Vagina (tissue), 2 donors: Measurements from ENCODE around the gene KNDC1. TPM values are rescaled to one million over a fixed set of nuclear protein-coding genes. Genes with fewer than 3 reads are reported as not detected.

Source experiments
- DNase-seq, 2 donors: peaks; one replicate each; pipeline ENCODE4 v3.0.0-alpha.2; 2017; ENCODE audit errors: extremely low spot score in 2 of 2
- H3K27ac ChIP-seq: fragments of 200-600 bp; sonication (generic); one replicate; pipeline ENCODE4 v1.5.1; 2019
- H3K27me3 ChIP-seq: fragments of 200-600 bp; sonication (generic); one replicate; pipeline ENCODE4 v1.5.1; 2019
- H3K36me3 ChIP-seq, 2 donors: fragments of 200-600 bp; sonication (generic); one replicate each; pipeline ENCODE4 v1.5.1; 2017 to 2019
- H3K4me1 ChIP-seq: fragments of 200-600 bp; sonication (generic); one replicate; pipeline ENCODE4 v1.5.1; 2019
- H3K4me3 ChIP-seq, 2 donors: fragments of 200-600 bp; sonication (generic); 1 replicate in 1 of 2; 2 replicates in 1 of 2; pipeline ENCODE4 v1.5.1; 2016 to 2019
- H3K9me3 ChIP-seq: fragments of 200-600 bp; sonication (generic); one replicate; pipeline ENCODE4 v1.5.1; 2019
- POLR2A ChIP-seq, 2 donors: fragments of 450-650 bp; IDR thresholded peaks; one replicate each; pipeline ENCODE4 v1.6.1; 2017; ENCODE audit warnings: antibody characterized with exemption in 2 of 2, mild to moderate bottlenecking in 2 of 2, moderate library complexity in 2 of 2
- POLR2AphosphoS5 ChIP-seq, 2 donors: sonication (generic); formaldehyde crosslinking; IDR thresholded peaks; one replicate each; pipeline ENCODE4 v1.9.0; 2017; ENCODE audit warnings: antibody characterized with exemption in 2 of 2, mild to moderate bottlenecking in 2 of 2, low read depth in 1 of 2; ENCODE audit not compliant: insufficient read depth in 1 of 2
- intact Hi-C: fragments of 100-400 bp; cut with DNase I; formaldehyde crosslinking; loops from one replicate; pipeline ENCODE4 v1.15.1; 2023
- total RNA-seq: library from RNA; depleted of rRNA; stranded (reverse); fragments of >200 nt; gene quantifications from one replicate; pipeline ENCODE4 v1.2.3, GENCODE V29; 2016
- TF ChIP-seq, protein P1 (sequence below), 3 experiments: fragments of 450-650 bp in 2 of 3; fragments of 200-600 bp in 1 of 3; sonication (generic) in 1 of 3; IDR thresholded peaks; one replicate each; pipeline ENCODE4 v1.5.1; 2017 to 2019; ENCODE audit warnings: antibody characterized with exemption in 3 of 3, mild to moderate bottlenecking in 2 of 3, moderate library complexity in 2 of 3

The KNDC1 gene
- total RNA-seq, 1 donor from 2014 or later = 3.4 TPM

DNA sequence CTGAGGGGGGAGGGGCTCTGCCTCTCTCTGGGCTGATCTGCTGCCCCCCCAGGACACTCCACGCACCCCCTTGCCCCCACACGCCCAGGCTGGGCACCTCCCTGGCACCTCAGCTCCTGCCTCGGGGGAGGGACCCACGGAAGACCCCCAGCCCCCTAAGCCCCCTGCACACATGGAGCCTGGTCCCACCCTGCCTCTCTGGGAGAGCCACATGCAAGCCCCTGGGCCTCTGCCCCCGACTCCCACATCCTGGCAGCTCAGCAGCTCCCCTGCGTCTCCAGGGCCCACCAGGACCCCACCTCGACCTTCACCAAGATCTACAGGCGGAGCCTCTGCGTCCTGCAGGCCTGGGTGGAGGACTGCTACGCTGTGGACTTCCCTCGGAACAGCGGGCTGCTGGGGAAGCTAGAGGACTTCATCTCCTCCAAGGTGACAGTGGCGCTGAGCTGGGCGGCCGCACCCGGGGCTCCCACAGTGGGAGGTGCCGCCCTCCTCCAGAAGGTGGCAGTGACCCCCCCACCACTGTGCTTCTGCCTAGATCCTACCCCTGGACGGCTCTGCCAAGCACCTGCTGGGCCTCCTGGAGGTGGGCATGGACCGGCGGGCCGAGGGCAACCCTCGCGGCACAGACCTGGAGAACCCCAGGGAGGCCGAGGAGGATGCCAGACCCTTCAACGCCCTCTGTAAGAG, 51.3 kb downstream of the KNDC1 start:
- H3K27me3 ChIP-seq = no peaks in the 10 kb centered on the region
- no peak overlapping the region for H3K27ac ChIP-seq
- H3K9me3 ChIP-seq = no peaks in the 10 kb centered on the region
- TF ChIP-seq, protein P1, sequence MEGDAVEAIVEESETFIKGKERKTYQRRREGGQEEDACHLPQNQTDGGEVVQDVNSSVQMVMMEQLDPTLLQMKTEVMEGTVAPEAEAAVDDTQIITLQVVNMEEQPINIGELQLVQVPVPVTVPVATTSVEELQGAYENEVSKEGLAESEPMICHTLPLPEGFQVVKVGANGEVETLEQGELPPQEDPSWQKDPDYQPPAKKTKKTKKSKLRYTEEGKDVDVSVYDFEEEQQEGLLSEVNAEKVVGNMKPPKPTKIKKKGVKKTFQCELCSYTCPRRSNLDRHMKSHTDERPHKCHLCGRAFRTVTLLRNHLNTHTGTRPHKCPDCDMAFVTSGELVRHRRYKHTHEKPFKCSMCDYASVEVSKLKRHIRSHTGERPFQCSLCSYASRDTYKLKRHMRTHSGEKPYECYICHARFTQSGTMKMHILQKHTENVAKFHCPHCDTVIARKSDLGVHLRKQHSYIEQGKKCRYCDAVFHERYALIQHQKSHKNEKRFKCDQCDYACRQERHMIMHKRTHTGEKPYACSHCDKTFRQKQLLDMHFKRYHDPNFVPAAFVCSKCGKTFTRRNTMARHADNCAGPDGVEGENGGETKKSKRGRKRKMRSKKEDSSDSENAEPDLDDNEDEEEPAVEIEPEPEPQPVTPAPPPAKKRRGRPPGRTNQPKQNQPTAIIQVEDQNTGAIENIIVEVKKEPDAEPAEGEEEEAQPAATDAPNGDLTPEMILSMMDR (IDR thresholded peaks at IDR 0.05) = no peak
- TF ChIP-seq POLR2A (IDR thresholded peaks at IDR 0.05) = no peak
- TF ChIP-seq POLR2AphosphoS5 (IDR thresholded peaks at IDR 0.05; ENCODE audit: insufficient read depth in 1 of 2, low read depth in 1 of 2) = no peak
- intact Hi-C loops = no loop called here
- no peaks in the 10 kb centered on the region for H3K4me1 ChIP-seq
- no peak for DNase-seq
- H3K36me3 ChIP-seq = no peaks in the 10 kb centered on the region
- H3K4me3 ChIP-seq = no peak overlapping the region

DNA sequence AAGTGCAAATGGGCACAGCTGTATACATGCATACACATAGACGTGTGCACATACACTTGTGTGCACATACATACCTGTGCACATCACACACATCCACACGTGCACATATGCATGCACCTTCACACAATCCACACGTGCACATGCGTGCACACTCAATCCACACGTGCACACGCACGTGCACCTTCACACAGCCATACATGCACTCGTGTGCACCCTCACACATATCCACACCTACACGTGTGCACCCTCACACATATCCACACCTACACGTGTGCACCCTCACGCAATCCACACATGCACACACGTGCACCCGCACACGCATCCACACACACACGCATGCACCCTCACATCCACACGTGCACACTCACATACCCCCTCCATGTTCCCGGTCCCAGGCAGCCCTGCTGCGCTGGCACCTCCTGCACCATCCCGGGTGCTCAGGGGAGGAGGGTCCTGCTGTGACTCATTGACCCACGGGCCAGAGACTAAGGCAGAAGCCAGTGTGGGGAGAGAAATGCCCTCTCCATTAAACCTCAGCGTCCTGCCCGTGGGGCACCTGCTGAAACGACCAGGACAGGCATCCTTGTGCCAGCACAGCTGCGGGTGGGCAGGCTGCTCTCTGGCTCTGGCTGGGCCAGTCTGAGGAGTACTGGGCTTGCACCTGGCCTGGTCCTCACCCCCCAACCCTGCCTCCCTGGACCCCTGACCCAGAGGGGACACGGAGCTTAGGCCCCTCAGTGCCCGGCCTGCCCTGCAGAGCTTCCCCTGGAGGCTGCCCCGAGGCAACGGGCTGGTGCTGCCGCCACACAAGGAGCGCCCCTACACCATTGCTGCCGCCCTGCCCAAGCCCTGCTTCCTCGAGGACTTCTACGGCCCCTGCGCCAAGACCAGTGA, 52.2 kb downstream of the KNDC1 start:
- no peaks in the 10 kb centered on the region for H3K27me3 ChIP-seq
- no peak for TF ChIP-seq POLR2A (IDR thresholded peaks at IDR 0.05)
- TF ChIP-seq, protein P1 (IDR thresholded peaks at IDR 0.05) = no peak
- no peak for TF ChIP-seq POLR2AphosphoS5 (IDR thresholded peaks at IDR 0.05; ENCODE audit: insufficient read depth in 1 of 2, low read depth in 1 of 2)

DNA sequence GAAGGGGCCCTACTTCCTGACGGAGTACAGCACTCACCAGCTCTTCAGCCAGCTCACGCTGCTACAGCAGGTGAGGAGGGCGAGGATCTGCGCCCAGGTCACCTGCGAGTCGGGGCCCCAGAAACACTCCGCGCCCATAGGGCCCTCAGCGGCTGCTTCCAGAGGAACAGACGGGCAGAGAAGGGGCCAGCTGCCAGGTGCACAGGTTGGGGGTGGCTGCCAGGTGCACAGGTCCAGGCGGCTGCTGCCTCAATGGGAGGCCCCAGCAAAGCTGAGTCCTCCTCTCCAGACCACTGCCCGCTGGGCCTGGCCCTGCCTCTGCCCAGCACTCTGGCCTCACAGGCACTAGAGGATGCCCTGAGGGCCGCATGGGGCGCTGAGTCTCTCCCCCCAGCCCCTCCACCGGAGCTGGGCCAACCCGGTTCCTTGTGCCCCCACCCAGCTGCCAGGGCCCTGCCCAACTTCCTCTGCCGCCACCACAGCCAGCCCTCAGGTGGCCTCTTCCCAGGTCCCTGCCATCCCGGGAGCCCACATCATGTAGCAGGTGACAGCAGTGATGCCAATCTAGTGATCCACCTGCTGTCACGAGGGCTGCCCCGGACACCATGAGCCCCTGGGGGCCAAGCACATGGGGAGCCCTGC, 53.0 kb downstream of the KNDC1 start:
- no peak overlapping the region for H3K27ac ChIP-seq
- intact Hi-C loops = no loop called here
- no peak for DNase-seq
- TF ChIP-seq POLR2AphosphoS5 (IDR thresholded peaks at IDR 0.05; ENCODE audit: insufficient read depth in 1 of 2, low read depth in 1 of 2) (no peak), POLR2A (IDR thresholded peaks at IDR 0.05) (no peak)
- TF ChIP-seq, protein P1 (IDR thresholded peaks at IDR 0.05) = no peak
- no peaks in the 10 kb centered on the region for H3K4me1 ChIP-seq
- no peaks in the 10 kb centered on the region for H3K36me3 ChIP-seq
- no peak overlapping the region for H3K4me3 ChIP-seq
- no peaks in the 10 kb centered on the region for H3K9me3 ChIP-seq
- H3K27me3 ChIP-seq = no peaks in the 10 kb centered on the region

More for the DNA sequence above, 52.2 kb downstream of the KNDC1 start:
- Histone ChIP-seq H3K4me3 (no peak overlapping the region), H3K4me1 (no peaks in the 10 kb centered on the region), H3K36me3 (no peaks in the 10 kb centered on the region), H3K27ac (no peak overlapping the region), H3K9me3 (no peaks in the 10 kb centered on the region)
- intact Hi-C loops = no loop called here
- DNase-seq = no peak

DNA sequence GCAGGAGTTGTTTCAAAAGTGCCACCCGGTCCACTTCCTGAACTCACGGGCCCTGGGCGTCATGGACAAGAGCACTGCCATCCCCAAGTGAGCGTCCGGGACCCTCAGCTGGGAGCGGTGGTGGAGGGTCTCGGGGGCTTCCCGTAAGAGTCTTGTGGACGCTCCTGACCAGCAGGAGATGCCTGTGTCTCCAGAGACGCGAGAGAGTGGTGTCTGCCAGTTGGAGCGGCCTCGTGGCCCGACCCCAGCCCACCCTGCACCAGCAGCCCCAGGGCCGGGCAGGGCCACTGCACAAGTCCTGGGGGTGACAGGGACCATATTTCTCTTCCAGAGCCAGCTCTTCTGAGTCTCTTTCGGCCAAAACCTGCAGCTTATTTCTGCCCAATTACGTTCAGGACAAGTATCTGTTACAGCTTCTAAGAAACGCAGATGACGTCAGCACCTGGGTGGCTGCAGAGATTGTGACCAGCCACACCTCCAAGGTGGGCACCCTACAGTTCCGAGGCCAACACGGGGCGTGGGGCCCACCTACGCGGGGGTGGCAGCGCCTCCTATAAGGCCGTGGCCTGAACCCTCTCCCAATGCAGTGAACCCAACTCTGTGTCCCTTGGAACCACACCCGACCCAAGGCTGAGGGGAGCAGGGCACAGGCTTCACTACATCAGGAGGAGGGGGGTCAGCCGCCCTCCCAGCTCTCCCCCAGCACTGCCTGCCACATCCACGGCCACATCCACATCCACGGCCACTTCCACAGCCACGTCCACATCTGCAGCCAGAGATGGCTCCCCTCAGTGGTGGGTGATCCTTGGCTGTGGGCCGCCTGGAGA, 53.8 kb downstream of the KNDC1 start:
- Histone ChIP-seq H3K9me3 (no peaks in the 10 kb centered on the region), H3K36me3 (no peaks in the 10 kb centered on the region), H3K4me3 (no peak overlapping the region), H3K27ac (no peak overlapping the region), H3K27me3 (no peaks in the 10 kb centered on the region), H3K4me1 (no peaks in the 10 kb centered on the region)
- TF ChIP-seq, protein P1 (IDR thresholded peaks at IDR 0.05) = no peak
- TF ChIP-seq POLR2AphosphoS5 (IDR thresholded peaks at IDR 0.05; ENCODE audit: insufficient read depth in 1 of 2, low read depth in 1 of 2) = no peak
- TF ChIP-seq POLR2A (IDR thresholded peaks at IDR 0.05) = no peak
- intact Hi-C loops = no loop called here
- DNase-seq = no peak
